Transverse colon (tissue), 4 donors: ENCODE measurements around the gene EPHB6. TPM values are rescaled to one million over a fixed set of nuclear protein-coding genes. Genes with fewer than 3 reads are reported as not detected.

ENCODE experiments used
- DNase-seq: peaks from one replicate; pipeline ENCODE4 v3.0.0-alpha.2; 2019
- H3K27ac ChIP-seq, 4 donors: fragments of 200-600 bp; sonication (generic); 2 replicates each; pipeline ENCODE4 v1.5.1; 2016 to 2018; ENCODE audit warnings: inconsistent platforms in 4 of 4
- H3K27me3 ChIP-seq: fragments of 200-600 bp; sonication (generic); 2 replicates; pipeline ENCODE4 v1.5.1; 2017; ENCODE audit warnings: inconsistent platforms
- H3K36me3 ChIP-seq, 4 donors: fragments of 200-600 bp; sonication (generic); 2 replicates each; pipeline ENCODE4 v1.5.1; 2017 to 2019; ENCODE audit warnings: inconsistent platforms in 4 of 4
- H3K4me1 ChIP-seq, 4 donors: fragments of 200-600 bp; sonication (generic); 2 replicates each; pipeline ENCODE4 v1.5.1; 2017 to 2020; ENCODE audit warnings: inconsistent platforms in 4 of 4
- H3K4me3 ChIP-seq, 4 donors: fragments of 200-600 bp; sonication (generic); 1 replicate in 1 of 4; 2 replicates in 3 of 4; pipeline versions ENCODE4 v1.5.1 to v1.6.1; 2017 to 2019; ENCODE audit warnings: inconsistent platforms in 4 of 4
- H3K9me3 ChIP-seq, 2 donors: fragments of 200-600 bp; sonication (generic); 2 replicates each; pipeline ENCODE4 v1.5.1; 2017 to 2019; ENCODE audit warnings: inconsistent platforms in 2 of 2
- EP300 ChIP-seq: sonication (generic); formaldehyde crosslinking; IDR thresholded peaks from one replicate; pipeline ENCODE4 v1.6.1; 2017; ENCODE audit warnings: antibody characterized with exemption, low read depth
- POLR2A ChIP-seq: fragments of 450-650 bp; IDR thresholded peaks from one replicate; pipeline ENCODE4 v1.6.1; 2016; ENCODE audit warnings: antibody characterized with exemption, mild to moderate bottlenecking, moderate library complexity
- POLR2AphosphoS5 ChIP-seq, 3 donors: sonication (generic); formaldehyde crosslinking; IDR thresholded peaks; one replicate each; pipeline ENCODE4 v1.6.1; 2016; ENCODE audit warnings: antibody characterized with exemption in 3 of 3
- WGBS, 2 donors: methylation state at CpG; one replicate each; pipeline ENCODE4 v1.1.5; 2018; ENCODE audit warnings: low coverage in 1 of 2; 5-methylcytosine and 5-hydroxymethylcytosine counted together
- in situ Hi-C, 4 donors: fragments of 200-750 bp; cut with MboI; loops; one replicate each; pipeline versions ENCODE4 v1.15.0 to v1.15.1; 2017; ENCODE audit warnings: low sequenced_read_pairs in 3 of 4, low pct_ligation_motif_present in 1 of 4, low pct_unique_long_range_greater_than_20kb in 1 of 4
- intact Hi-C: fragments of 100-400 bp; cut with DNase I; formaldehyde crosslinking; loops from one replicate; pipeline ENCODE4 v1.15.1; 2023; ENCODE audit warnings: low total_unique reads
- total RNA-seq, 4 donors: library from RNA; depleted of rRNA; stranded (reverse); fragments of >200 nt; gene quantifications; one replicate each; pipeline ENCODE4 v1.1.0, GENCODE V29; 2016
- TF ChIP-seq, protein P1 (sequence below), 5 experiments: fragments of 200-600 bp in 3 of 5; fragments of 450-650 bp in 2 of 5; sonication (generic) in 3 of 5; IDR thresholded peaks; 1 replicate in 2 of 5; 2 replicates in 3 of 5; pipeline ENCODE4 v1.5.1; 2016 to 2017; ENCODE audit warnings: antibody characterized with exemption in 5 of 5, inconsistent platforms in 3 of 5, mild to moderate bottlenecking in 2 of 5, moderate library complexity in 1 of 5

EPHB6 gene
- total RNA-seq, 4 donors from 2014 or later: 2.9 to 10.2 (median 4.5) TPM

DNA sequence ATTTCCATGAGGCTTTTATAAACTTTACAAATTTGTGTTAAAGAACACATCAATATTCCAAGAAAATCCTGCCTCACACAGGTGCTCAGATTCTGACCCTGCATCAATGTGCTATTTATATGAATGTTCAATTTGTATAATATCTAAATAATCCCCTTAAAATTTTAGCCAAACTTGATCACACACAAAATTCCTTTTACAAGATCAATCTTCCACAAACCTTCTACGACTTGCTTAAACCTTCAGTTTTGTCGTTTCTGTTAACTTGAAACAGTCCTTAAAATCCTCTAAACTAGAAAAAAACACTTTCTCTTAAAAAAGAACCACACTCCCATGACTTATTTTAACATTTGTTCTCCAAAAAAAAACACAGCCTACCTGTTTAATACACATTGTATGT, 50.9 kb downstream of the EPHB6 start:
- H3K4me3 ChIP-seq: no peak overlapping the region
- intact Hi-C loops (no loop called here), in situ Hi-C loops (no loop called here)
- TF ChIP-seq EP300: no peak
- TF ChIP-seq POLR2A: no peak
- TF ChIP-seq, protein P1, sequence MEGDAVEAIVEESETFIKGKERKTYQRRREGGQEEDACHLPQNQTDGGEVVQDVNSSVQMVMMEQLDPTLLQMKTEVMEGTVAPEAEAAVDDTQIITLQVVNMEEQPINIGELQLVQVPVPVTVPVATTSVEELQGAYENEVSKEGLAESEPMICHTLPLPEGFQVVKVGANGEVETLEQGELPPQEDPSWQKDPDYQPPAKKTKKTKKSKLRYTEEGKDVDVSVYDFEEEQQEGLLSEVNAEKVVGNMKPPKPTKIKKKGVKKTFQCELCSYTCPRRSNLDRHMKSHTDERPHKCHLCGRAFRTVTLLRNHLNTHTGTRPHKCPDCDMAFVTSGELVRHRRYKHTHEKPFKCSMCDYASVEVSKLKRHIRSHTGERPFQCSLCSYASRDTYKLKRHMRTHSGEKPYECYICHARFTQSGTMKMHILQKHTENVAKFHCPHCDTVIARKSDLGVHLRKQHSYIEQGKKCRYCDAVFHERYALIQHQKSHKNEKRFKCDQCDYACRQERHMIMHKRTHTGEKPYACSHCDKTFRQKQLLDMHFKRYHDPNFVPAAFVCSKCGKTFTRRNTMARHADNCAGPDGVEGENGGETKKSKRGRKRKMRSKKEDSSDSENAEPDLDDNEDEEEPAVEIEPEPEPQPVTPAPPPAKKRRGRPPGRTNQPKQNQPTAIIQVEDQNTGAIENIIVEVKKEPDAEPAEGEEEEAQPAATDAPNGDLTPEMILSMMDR (IDR thresholded peaks at IDR 0.05): no peak
- TF ChIP-seq POLR2AphosphoS5 (IDR thresholded peaks at IDR 0.05): no peak
- no peak for DNase-seq
- no peaks in the 10 kb centered on the region for H3K27me3 ChIP-seq
- WGBS, 2 donors: 82 to 83% methylated on average over 2 of the region's 2 CpGs
- H3K36me3 ChIP-seq: no peaks in the 10 kb centered on the region
- H3K9me3 ChIP-seq: peaks cover 0 to 4% of the 10 kb centered on the region in 2 donors
- no peaks in the 10 kb centered on the region for H3K4me1 ChIP-seq
- H3K27ac ChIP-seq: no peak overlapping the region

DNA sequence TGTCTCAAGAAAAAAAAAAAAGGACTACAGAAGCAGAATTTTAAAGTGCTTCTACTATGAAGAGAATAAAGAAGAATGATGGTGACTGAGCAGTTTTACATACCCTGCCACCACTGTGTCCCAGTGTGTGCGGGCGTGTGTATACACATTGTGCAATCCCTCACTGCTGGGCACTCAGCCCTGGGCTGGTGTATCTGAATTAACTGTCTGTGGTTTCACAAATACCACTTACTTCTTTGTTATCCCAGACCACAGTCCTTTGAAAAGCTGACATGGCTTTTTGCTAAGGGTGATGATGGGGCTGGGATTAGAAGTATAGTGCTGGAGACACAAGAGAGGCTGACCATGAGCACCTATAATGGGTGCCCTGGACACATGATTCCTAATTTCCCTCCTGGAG, 51.8 kb downstream of the EPHB6 start:
- Histone ChIP-seq H3K27me3 (no peaks in the 10 kb centered on the region), H3K4me3 (no peak overlapping the region)
- 73 to 95% methylated on average over 2 of the region's 2 CpGs for whole genome bisulfite sequencing, 2 donors

DNA sequence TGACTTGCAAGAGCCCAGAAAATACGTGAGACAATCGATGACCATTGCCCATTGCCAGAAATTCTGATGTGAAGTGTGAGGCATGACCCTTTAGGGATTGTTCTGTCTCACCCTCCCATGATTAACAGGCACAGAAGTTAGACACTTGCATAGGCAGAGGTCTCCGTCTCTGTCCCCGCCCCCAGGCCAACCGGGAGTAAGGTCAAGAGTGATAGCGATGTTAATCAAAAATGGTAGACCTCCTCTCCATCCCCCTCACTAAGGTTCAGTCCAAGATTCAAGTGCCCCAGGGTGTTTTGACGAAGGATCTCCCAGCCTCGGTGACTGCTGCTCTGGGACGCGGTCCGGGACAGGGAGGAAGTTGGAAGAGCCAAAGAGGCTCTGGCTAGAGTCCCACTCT, 53.4 kb downstream of the EPHB6 start:
- no peaks in the 10 kb centered on the region for H3K27me3 ChIP-seq
- peaks cover 0 to 4% of the 10 kb centered on the region in 2 donors for H3K9me3 ChIP-seq
- no peaks in the 10 kb centered on the region for H3K36me3 ChIP-seq
- WGBS, 2 donors: 88% methylated on average over 11 of the region's 11 CpGs; no CpG with 5 or more reads in 1 of the 2 donors
- TF ChIP-seq EP300 (no peak), POLR2AphosphoS5 (IDR thresholded peaks at IDR 0.05) (no peak), POLR2A (no peak)
- TF ChIP-seq, protein P1 (IDR thresholded peaks at IDR 0.05): no peak
- DNase-seq: no peak
- no peak overlapping the region for H3K4me3 ChIP-seq
- H3K4me1 ChIP-seq: no peaks in the 10 kb centered on the region
- intact Hi-C loops: no loop called here
- in situ Hi-C loops: no loop called here
- H3K27ac ChIP-seq: no peak overlapping the region

More for the DNA sequence above, 51.8 kb downstream of the EPHB6 start:
- no peak for DNase-seq
- Histone ChIP-seq H3K36me3 (no peaks in the 10 kb centered on the region), H3K4me1 (no peaks in the 10 kb centered on the region), H3K9me3 (peaks cover 0 to 4% of the 10 kb centered on the region in 2 donors), H3K27ac (no peak overlapping the region)
- no peak for TF ChIP-seq EP300
- TF ChIP-seq POLR2AphosphoS5 (IDR thresholded peaks at IDR 0.05): no peak
- in situ Hi-C loops (no loop called here), intact Hi-C loops (no loop called here)

DNA sequence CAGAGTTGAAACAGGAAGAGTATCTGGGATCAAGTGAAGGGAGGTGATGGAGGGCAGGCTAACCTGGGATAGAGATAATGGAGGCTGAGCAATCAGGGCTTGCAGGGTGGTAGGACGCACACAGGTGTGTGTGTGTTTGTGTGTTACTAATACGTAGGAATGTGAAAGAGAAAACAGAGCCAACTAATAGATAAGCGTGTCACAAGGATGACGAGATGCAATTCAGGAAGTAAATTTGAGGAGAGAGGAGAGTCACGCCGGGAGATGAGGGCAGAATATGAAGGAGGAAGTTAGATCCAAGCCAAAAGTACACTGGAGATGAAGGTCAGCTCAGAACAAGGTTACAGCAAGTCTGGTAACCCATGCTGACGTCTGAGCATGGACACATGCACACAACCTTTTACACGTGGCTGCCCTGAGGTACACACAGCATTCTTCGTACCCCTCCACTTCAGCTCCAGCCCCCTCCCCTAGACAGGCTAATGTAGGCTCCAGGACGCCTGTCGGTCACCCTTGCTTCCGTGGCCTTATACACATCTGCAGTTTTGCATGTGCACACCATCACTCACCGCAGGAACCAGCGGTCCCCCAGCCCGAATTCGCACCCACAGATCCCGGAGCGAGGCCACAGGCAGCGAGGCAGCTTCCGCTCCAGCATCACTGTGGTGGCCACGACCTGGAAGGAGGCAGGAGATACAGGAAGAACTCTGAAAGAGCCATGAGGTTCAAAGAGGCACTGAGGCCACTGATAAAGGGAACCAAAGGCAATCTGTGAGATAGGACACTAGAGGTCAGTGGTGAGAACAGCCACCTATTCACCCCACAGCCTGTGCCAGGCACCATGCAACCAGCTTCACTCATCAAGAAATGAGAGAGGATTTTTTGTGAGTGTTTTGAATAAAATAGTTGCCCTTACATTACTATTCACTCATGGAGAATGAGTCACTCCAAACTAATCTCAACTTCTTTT, 54.3 kb downstream of the EPHB6 start:
- Histone ChIP-seq H3K9me3 (peaks cover 0 to under 1% of the 10 kb centered on the region in 2 donors), H3K36me3 (no peaks in the 10 kb centered on the region), H3K4me1 (no peaks in the 10 kb centered on the region), H3K27me3 (no peaks in the 10 kb centered on the region), H3K4me3 (no peak overlapping the region), H3K27ac (no peak overlapping the region)
- no peak for DNase-seq
- intact Hi-C loops (no loop called here), in situ Hi-C loops (no loop called here)
- TF ChIP-seq POLR2A (no peak), EP300 (no peak)
- TF ChIP-seq, protein P1 (IDR thresholded peaks at IDR 0.05): peak in 1 of 5 experiments; percentile 12
- WGBS, 2 donors: 56 to 64% methylated on average over 4 to 20 of the region's 21 CpGs
